ENCODE measurements around the gene CYBC1.

The CYBC1 gene

DNA sequence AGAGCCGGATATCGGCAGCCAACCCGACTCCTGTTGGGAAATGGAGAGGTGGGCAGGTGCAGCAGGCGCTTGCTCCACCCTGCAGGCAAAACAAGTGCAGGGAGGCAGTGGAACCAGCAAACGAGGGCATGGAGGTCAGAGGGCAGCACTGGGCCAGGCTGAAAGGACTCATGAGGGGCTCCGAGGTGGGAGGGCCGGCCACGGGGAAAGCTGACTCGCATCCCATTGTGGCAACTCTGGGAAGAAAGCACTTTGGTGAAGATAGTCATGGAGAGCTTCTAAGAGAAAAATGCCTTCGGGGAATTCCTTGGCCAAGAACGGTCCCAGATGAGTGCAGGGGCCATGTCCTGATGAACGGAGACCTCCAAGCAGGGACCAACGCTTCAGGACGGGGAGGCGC lies 4.4 kb downstream of the CYBC1 start:
- DNase-seq, result no peak

DNA sequence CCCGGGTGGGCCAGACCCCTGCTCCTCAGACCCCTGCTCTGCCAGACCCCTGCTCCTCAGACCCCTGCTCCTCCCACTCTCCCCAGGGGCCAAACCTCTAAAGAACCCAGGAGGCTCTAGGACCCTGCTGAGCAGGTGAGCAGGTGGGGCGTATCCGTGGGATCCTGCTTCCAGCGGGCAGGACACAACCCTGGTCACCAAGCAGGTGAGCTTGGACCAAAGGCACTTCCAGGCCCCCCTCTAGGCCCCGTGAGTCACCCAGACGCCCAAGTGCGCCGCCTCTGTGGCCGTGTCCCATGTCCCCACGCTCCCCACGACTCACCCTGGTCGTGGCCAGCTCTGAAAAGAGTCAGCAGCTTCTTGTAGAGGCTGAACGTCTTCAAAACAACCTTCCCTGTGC lies 5.0 kb downstream of the CYBC1 start:
- DNase-seq, result no peak

DNA sequence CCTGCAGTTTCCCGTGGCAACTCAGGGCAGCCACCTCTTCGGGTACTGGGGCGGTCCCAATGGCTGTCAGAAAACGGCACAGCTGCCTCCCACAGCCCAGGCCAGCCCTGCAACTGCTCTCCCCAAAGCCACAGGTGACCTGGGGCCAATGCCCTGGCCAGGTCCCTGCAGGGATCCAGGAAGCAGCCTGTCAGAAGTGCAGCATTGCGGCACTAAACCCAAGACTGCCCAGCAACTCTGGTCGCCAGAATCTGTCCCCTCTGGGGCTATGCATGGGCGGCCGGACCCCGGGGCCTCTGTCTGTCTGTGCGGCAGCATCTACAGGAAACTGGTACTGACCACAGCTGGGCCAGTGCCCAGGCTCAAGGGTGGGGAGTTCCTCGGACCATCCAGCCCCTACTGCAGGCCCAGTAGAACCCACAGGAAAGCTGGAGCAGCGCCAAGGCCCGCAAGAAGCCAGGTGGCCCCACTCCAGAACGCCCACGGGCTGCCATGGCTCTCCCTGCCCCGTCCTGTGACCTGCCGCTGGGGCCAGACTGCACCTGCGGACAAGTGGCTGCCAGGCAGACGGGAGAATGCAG lies 5.5 kb downstream of the CYBC1 start:
- DNase-seq, result no peak

DNA sequence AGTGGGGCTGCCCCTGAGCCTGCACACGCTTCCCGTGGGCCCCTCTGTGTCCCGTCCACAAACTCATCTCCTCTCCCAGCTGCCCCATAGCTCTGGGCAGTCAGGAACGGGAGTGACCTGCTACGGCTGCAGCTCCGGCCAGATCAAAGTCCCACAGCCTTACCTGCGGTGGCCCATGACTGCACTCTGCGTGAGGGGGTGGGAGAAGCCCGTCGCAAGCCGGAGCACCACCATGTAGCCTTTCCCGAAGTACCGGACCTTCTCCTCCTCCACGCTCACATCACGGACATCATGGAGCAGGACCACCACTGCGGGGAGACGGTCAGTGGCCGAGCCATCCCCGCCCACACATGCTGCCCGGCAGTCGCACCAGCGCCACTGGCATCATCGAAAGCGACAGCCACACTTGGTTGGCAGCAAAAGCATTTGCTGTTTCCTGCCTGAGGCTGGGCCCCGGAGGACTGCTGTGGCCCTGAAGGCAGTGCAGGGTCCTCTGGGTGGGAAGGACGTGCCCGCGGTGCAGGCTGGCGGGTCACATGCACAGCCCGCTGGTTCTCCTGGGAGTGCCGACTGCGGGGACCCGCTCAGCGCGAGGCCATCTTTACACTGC lies 6.2 kb downstream of the CYBC1 start:
- DNase-seq, result no peak

DNA sequence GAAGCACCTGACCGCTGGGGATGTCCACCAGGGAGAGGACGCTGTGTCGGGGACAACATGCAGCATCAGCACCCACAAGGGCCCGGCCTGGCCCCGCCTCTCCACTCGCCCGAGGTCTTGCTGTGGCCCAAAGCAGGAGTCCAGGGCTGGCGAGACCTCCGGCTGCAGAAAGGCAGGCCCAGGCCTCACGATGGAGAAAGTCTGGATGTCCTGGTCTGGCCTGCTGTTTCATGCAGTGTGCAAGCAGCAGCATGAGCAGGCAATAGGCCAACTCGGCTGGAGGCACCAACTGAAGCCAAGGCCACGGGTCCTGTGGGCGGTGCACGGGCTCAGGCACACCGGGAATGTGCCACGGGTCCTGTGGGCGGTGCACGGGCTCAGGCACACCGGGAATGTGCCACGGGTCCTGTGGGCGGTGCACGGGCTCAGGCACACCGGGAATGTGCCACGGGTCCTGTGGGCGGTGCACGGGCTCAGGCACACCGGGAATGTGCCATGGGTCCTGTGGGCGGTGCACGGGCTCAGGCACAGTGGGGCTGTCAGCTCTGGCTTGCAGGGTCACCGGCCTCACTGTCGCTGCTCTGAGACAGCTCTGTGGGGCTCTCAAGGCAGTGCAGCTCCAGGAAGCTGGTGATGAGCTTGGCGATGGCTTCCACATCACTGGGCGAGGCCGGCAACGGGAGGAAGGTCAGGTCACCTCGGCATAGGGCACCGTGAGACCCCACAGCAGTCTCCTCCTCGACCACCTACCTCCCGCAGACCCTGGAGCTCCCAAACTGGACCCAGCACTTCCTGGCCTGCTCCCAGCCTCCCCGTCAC lies 6.9 kb downstream of the CYBC1 start:
- DNase-seq, result no peak

DNA sequence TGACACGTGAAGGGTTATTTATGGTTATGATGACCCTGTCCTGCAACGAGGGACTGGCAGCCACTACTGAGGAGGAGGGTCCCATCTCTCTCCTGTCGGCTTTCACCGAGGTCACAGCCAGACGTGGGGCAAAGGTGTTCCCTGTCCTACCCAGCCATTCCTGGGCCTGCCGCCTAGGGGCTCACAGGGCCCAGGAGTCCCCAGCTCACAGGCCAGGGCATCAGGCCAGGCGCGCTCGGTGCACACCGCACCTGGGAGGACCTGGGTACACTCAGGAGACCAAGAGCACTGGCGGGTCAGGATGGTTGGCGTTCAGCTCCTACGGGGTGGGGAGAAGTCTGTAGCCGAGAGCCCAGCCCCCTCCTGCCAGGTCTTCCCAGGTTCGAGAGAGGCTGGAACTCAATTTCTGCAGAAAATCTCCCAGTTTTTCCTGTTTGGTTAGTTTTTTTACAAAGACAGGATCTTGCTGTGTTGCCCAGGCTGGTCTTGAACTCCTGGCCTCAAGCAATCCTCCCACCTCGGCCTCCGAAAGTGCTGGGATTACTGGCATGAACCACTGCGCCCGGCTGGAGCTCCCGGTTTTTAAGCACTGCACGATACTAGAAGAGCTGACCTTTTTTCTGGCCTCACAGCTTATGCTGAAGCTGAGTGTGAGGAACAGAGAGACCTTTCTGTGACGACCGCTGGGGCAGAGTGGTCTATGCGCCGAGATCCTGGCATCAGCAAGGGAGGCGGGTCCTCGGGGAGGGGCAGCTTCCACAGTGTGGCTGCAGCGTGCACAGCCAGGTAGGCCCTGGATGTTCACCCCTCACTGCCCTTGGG lies 7.7 kb downstream of the CYBC1 start:
- DNase-seq, result no peak

DNA sequence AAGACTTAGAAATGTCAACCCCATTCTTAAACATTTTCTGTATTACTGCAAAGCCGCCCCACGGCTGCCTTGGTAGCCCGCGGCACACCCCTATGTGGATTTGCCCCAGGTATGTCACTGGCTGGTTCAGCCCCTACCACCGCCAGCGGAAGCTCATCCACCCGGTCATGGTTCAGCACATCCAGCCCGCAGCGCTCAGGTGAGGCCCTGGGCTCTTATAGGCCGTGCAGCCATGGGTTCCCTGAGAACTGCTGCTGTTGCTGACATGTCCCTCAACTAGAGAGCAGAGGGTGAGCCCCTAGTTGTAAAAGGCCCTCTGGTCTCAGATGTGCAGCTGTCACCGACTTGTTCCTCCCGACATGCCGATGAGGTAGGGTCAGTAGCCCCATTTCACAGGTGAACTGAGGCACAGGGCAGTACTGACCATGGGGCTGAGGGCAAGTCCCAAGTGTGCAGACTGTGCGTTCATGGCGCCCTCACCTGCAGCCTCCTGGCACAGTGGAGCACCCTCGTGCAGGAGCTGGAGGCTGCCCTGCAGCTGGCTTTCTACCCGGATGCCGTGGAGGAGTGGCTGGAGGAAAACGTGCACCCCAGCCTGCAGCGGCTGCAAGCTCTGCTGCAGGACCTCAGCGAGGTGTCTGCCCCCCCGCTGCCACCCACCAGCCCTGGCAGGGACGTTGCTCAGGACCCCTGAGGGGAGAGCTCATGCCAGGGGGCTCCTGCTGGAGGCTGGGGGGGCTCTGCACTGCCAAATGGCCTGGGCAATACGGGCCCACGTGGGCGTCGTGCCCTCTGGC lies 8.7 kb downstream of the CYBC1 start:
- no peak for DNase-seq

DNA sequence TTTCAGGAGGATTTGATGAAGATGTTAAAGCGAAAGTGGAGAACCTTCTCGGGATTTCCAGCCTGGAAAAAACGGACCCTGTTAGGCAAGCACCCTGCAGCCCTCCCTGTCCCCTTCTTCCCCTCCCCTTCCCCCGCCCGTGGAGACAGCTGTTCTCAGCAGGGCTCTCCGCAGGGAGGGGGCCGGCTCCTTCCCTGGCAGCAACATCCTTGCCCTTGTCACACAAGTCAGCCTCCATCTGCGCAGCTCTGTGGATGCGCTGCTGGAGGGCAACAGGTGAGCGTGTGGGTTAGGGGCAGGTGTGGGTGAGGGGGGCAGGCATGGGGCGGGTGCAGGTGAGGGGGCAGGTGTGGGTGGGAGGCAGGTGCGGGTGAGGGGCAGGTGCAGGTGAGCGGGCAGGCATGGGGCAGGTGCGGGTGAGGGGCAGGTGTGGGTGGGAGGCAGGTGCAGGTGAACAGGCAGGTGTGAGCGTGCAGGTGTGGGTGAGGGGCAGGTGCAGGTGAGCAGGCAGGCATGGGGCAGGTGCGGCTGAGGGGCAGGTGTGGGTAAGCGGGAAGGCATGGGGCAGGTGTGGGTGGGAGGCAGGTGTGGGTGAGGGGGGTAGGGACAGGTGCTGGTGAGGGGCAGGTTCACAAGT lies 9.4 kb downstream of the CYBC1 start:
- no peak for DNase-seq

DNA sequence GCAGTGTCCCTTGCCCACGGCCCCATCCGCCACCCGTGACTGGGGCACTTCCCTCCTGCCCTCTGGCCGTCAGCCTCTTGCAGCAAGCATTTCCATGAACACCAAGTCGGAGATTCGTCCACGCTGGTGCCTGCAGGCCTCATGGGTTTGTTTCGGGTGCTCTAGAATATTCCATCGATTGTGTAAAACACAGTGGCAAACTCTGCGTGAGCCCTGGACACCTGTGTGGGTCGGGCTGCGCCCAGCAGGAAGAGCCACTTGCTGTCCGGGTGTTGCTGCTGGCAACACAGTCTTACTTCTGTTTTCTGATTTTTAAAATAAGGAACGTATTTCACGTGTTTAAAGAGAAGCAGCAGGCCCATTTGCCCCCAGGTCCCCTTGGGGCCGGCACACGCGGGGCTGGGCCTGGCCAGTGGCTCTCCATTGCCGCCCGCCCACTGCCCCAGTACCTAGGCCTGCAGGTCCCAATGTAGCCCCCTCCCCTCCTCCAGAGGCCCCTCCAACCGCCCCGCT lies 10.0 kb downstream of the CYBC1 start:
- no peak for DNase-seq

DNA sequence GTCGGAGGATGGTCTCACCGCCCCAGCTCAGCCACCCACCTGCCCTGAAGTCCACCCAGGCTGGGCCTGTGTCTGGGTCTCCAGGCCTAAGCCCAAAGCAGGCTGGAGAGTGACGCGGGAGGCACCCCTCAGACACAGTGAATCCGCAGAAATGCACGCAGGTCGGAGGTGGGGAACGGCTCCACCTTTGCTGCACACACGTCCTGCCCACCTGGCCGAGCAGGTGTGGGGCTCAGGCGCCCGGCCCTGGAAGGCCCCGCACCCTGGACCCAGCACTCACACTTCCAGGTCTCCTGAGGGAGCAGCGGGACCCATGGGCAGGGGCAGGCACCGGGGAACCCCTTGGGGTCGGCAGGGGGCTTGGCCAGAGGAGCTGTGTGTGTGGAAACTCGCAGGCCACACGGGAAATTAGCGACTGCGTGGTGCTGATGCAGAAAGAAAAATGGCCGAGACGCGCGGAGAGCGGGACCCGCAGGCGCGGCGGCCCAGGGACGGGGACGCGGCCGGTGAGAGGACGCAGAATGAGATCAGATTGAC lies 10.7 kb downstream of the CYBC1 start:
- DNase-seq, result no peak

DNA sequence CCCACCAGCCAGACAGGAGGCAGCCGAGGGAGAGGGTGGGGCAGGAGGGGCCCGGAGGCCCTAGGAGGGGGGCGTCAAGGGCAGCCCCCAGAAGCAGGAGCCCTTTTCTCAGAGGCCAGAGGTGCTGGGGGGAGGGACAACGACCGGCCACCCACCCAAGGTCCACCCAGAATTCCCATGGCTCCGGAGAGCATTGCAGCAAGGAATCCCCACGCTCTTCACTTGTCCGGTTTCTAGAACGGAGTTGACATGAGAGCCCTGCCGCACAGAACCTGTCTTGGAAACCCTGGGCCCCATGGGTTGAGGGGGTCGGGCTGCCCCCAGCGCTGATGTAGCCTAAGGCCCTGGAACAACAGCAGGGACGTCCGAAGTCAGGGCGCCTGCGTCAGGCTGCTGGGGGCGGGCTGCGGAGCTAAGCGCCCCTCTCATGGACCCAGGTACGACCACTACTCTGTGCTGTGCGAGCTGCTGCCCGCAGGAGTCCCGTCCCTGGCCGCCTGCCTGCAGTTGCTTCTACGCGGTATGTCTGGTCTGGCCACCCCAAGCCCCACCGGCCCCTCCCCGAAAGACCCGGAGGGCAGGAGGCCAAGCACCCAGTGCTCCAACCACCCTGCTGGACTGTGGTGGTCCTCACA lies 11.2 kb downstream of the CYBC1 start:
- no peak for DNase-seq

DNA sequence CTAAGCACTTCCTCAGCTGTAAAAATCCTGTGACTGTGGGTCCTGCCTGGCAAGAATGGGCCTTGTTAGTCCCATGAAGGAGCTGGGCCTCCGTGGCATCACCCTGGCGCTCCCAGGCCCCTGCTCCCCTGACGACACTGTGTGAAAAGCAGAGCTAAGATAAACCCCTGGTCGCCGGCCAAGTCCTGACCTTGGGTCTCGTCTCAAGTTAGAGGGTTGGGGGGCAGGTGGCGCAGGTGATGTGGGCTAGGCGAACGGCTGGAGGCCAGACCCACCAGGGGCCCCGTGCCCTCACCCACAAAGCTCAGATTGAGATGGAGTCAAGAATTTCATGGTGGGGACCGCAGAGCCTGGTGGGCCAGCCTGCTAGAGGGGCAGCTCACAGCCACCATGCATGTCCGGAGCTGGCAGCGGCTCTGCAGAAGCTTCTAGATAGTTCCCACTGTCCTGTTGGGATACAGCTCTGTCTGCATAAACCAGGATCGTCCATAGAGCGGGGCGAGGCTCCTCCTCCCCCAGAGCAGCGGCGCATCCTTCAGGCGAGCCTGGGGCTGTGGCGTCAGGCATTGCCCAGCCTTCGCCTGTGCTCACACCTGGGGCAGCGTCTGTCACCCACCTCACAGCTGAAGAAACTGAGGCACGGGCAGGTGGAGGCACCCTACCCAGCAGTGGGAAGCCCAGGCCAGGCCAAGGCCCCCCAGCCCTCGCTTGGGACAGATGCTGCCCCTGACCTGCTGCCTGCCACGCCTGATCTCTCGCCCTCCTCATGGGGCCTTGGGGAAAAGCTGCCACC lies 12.0 kb downstream of the CYBC1 start:
- DNase-seq, result no peak

DNA sequence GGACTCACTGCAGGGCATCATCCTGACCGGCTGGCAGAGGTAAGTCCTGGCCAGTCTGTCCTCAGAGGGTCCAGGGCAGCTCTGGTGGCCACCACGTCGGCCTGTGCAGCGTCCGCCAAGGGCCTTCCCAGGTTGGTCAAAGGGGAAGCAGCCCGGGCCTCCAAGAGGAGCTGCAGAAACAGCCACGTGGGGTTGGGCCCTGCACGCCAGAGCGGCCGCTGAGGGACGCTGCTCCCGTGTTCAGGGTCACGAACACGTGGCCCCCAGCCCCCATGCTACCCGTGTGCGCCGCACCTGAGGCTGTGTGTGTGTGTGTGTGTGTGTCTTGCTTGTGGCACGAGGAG lies 13.3 kb downstream of the CYBC1 start:
- no peak for DNase-seq

DNA sequence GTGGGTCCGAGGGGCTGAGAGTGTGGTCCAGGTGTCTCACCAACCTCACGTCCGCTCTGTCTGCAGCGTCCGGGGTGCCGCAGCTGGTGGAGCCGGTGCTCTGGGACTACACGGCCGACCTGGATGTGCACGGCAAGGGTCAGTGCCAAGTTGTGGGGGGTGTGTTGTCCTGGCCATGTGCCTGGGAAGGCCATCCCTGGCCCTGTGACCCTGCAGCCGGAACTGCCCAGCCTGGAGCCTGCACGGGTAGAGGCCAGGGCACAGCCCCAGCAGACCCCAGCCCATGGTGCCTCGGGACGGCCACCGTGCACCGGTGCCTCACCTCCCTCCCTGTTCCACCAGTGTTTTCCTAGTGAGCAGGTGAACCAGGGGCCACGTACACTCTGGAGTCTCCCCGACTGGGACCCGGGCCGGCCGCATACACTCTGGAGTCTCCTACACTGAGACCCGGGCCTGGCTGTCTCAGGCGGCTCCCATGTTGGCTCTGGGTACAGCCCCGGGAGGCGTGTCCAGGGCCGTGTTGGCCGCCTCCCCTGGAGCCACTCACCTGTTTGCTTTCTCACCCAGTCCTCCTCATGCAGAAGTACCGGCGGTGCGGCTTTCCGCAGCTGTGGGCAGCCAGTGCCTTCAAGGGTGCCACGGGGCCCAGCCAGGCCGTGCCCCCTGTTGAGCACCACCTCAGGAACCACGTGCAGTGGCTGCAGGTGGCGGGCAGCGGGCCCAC lies 13.8 kb downstream of the CYBC1 start:
- no peak for DNase-seq

DNA sequence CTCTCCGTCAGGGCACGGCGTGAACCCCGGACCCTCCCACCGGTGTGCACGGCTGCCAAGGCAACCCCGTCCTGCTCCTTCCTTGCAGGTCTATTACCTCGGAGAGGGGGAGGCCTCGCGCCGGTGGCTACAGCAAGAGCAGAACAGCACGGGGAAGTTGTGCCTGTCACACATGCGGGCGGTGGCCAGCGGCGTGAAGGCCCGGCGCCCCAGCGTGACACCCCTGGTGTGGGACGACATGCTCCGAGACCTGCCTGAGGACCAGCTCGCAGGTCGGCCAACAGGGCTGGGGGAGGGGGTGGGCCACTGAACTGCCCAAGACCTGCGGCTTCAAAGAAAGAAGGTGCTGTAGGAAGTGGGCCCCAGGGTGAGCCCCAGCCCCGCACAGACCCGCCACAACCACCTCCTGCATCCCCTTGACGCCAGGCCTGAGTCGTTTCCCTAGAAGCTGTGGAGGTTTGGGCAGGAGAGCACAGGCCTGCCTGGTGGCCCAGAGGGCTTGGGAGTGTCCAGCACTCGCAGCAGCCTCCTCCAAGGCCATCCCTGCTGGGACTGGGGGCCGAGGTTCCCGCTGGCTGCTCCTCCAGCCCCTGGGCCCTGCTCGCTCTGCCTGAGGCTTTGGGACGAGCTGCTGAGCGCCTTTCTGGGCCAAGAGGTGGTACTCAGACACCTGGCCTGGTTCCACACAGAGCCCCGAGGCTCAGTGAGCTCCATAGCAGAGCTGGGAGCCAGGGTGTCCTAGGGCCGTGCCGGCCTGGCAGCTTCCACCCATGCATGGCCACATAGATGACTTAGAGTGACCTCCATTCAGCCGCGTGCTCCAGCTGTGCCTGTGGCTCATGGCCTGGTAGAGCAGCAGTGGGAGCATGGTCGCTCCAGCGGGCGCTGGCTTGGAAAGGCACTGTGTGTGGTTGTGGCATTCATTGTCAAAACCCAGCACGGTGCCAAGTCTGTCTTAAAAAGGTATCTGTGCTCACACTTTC lies 14.7 kb downstream of the CYBC1 start:
- no peak for DNase-seq

DNA sequence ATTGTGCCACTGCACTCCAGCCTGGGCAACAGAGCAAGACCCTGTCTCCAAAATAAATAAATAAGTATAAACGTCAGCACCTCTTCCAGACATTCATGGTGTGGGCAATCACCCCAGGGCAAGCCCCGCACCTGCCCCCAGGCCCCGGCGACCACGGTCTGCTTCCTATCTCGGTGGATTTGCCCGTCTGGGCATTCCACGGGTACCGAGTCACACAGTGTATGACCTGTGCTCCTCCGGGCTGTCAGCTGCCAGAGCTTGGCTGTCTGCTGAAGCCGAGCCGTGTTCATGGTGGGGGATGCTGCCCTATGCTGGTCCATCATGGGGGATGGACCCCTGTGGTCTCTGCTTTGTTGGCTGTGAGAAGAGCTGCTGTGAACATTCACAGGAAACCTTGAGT lies 15.4 kb downstream of the CYBC1 start:
- DNase-seq, result no peak

DNA sequence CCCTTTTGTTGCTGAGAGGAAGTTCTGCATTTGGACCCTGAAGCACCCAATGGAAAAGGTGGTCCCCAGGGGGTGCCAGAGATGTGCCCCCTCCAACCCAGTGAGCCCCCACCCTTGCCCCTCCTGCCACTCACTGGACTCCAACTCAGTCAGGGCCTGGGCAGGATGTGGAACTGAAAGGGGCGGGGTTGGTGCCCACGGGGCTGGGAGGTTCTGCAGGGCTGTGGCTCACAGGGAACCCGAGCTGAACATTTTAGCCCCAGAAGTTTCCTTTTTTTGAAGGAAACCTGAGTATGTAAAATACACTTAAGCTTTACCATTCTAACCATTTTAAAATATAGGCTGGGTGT lies 16.4 kb downstream of the CYBC1 start:
- DNase-seq, result no peak

DNA sequence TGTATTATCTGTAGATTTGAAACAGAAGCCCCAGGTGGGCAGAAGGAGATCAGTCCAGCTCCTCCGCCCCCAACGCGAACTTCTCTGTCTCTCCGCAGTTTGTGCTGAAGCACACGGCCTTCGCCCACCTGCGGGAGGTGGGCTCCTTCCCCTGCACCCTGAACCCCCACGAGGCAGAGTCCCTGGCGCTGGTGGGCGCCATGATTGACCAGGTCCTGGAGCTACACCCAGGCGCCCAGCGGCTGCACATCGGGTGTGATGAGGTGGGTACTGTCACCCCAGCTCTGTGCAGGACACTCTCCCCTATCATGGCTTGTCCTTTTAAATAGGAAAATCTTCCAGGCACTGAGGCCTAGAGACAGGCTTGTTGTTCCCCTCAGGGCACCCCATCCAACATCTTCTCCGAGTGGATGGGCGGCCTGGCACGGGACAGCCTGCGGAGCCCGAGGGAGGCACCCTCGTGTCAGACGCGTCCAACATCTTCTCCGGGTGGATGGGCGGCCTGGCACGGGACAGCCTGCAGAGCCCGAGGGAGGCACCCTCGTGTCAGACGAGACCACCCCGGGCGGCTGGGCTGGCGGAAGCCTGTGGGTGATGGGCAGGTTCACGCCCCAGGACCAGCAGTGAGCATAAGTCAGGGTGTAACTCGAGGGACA lies 16.9 kb downstream of the CYBC1 start:
- no peak for DNase-seq
